GM21390 (cell line): Measurements from ENCODE around the gene BCL2L12.
"Not testable (repeated sequence)": the region's sequence is repeated elsewhere in the genome, so short reads cannot be mapped to it uniquely, and the experiment has no call there.

ENCODE experiments used
- ATAC-seq: cut with Tn5 transposase; IDR thresholded peaks from one replicate; pipeline ENCODE4 v1.9.1; 2021; ENCODE audit not compliant: unreplicated experiment

BCL2L12 gene

DNA sequence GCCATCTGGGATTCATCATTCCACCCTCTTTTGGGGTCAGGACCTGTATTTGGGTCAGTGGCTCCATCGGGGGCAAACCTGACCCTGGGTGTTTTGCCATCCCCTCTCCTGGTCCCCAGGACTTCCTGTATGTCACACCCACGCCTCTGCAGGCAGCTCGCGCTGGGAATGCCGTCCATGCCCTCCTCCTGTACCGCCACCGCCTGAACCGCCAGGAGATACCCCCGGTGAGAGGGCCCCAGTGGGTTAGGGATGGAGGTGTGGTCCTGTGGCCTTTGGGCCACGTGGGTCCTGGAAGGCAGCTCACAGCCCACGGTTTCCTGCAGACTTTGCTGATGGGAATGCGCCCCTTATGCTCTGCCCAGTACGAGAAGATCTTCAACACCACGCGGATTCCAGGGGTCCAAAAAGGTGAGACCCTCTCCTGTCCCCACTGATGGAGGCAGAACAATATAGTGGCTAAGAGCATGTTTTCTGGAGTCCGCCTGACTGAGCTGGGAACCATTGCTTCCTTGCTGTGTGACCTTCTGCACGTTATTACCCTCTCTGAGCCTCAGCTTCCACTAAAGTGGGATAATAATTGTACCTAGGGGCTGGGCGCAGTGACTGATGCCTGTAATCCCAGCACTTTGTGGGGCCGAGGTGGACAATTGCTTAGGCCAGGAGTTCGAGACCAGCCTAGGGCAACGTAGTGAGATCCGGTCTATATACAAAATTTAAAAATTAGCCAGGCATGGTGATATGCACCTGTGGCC is 39.3 kb downstream of the BCL2L12 start:
- ATAC-seq, result no peak

DNA sequence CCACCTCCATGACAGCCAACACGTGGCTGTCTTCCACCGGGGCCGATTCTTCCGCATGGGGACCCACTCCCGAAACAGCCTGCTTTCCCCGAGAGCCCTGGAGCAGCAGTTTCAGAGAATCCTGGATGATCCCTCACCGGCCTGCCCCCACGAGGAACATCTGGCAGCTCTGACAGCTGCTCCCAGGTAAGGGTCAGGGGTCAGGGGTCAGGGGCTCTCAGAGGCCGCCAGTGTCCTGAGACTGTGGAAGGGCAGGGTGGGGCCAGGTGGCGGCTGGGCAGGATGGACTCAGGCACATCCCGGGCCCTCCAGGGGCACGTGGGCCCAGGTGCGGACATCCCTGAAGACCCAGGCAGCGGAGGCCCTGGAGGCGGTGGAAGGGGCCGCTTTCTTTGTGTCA is 40.2 kb downstream of the BCL2L12 start:
- no peak for ATAC-seq

DNA sequence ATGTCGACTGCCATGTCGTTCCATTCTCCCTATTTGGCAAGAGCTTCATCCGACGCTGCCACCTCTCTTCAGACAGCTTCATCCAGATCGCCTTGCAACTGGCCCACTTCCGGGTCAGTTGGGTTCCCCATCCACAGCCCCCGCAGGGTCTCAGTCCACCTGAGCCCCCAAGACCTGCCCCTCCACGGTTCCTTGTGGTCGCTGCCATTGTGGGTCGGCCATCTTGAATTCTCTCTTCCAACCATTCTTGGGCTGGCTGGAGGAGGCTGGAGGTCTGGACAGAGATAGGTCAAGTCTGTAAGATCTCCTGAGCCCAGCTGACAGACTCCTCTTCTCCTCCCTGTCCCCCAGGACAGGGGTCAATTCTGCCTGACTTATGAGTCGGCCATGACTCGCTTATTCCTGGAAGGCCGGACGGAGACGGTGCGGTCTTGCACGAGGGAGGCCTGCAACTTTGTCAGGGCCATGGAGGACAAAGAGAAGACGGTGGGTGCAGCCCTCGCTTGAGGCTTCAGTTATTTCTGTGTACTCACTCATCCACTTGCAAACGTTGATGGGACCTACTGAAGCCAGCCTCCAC is 44.7 kb downstream of the BCL2L12 start:
- ATAC-seq, result no peak

DNA sequence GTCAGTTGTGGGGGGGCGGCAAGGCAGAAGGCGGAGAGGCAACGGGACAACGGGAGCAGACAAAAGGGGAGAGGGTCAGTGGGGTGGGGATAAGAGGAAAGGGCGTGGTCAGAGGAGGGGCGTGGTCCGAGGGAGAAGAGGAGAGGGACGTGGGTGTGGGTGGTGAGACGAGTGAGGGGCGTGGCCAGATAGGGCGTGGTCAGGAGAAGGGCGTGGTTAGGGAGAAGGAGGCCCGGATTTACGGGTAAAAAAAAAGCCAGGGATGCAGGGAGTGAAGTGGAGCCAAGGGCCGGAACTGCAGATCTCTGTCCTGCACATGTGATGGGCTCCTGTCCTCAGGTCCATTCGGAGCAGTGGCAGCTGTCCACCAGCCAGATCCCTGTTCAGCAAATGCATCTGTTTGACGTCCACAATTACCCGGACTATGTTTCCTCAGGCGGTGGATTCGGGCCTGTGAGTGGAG is 46.7 kb downstream of the BCL2L12 start:
- ATAC-seq, result no peak

GRCh38 chr19:49713236-49713845 is 47.6 kb downstream of the BCL2L12 start:
- no peak for ATAC-seq

DNA sequence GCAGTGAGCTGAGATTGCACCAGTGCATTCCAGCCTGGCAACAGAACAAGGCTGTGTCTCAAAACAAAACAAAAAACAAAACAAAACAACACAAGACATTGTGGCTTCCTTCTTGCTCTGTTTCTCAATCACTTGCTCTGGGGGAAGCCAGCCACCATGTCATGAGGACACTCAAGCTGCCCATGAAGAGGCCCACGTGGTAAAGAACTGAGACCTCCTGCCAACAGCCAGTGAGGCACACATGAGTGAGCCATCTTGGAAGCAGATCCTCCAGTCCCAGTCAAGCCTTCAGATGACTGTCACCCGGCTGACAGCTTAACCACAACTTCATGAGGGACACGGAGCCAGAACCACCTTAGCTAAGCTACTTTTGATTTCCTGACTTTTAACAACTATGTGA is 50.4 kb downstream of the BCL2L12 start:
- ATAC-seq, result no peak

GRCh38 chr19:49718511-49718910 is 52.8 kb downstream of the BCL2L12 start:
- no peak for ATAC-seq

DNA sequence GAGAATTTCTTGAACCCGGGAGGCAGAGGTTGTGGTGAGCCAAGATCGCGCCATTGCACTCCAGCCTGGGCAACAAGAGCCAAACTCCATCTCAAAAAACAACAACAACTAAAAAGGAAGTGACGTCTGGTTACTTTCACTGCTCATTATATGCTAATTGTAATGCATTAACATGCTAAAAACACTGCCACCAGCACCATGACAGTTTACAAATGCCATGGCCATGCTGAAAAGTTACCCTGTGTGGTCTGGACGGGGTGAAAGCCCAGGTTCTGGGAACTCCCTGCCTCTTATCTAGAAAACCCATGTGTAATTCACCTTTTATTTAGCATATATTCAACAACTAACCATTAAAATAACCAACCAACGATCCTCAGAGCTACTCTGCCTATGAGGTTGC is 53.3 kb downstream of the BCL2L12 start:
- no peak for ATAC-seq

GRCh38 chr19:49719420-49719819 is 53.7 kb downstream of the BCL2L12 start:
- ATAC-seq, result not testable (repeated sequence)
